Transverse colon (tissue), 4 donors: ENCODE measurements around the gene ITPKB.

Experiments used
- EP300 ChIP-seq: sonication (generic); formaldehyde crosslinking; IDR thresholded peaks from one replicate; pipeline ENCODE4 v1.6.1; 2017; ENCODE audit warnings: antibody characterized with exemption, low read depth
- POLR2A ChIP-seq: fragments of 450-650 bp; IDR thresholded peaks from one replicate; pipeline ENCODE4 v1.6.1; 2016; ENCODE audit warnings: antibody characterized with exemption, mild to moderate bottlenecking, moderate library complexity
- POLR2AphosphoS5 ChIP-seq, 3 donors: sonication (generic); formaldehyde crosslinking; IDR thresholded peaks; one replicate each; pipeline ENCODE4 v1.6.1; 2016; ENCODE audit warnings: antibody characterized with exemption in 3 of 3
- TF ChIP-seq, protein P1 (sequence below), 5 experiments: fragments of 200-600 bp in 3 of 5; fragments of 450-650 bp in 2 of 5; sonication (generic) in 3 of 5; IDR thresholded peaks; 1 replicate in 2 of 5; 2 replicates in 3 of 5; pipeline ENCODE4 v1.5.1; 2016 to 2017; ENCODE audit warnings: antibody characterized with exemption in 5 of 5, inconsistent platforms in 3 of 5, mild to moderate bottlenecking in 2 of 5, moderate library complexity in 1 of 5

DNA sequence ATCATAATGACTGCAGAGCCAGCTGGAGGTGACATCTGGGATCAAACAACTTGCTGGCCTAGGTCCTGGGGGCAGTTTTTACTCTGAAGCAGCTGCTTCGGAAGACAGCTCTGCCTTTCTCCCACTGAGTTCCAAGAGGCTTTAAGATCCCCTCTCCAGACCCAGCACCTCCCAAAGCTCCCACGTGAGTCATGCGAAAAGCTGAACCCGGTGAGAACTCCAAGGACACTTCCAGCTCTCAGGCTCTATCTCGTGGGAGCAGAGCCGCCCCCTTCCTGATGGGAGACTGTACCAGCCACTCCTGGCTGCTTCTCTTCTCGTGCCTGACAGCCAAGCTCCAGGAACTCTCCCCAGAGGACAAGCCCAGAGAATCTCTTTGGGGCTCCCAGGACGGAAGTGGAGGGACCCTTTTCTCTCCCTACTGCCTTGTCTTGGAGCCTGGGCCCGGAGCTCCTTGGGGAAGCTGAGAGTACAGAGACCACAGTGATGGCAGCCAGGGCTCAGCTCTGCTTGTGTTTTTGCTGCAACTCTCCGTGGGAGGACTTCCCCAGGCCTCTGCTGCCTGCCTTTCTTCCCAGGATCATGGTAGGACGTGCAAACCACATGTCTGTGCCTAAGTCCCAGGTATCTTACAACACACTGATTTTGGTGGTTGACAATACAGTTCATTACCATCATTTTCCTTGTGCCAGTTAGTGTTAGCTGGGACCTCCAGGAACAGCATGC is 149.9 kb downstream of the ITPKB start:
- TF ChIP-seq, protein P1, sequence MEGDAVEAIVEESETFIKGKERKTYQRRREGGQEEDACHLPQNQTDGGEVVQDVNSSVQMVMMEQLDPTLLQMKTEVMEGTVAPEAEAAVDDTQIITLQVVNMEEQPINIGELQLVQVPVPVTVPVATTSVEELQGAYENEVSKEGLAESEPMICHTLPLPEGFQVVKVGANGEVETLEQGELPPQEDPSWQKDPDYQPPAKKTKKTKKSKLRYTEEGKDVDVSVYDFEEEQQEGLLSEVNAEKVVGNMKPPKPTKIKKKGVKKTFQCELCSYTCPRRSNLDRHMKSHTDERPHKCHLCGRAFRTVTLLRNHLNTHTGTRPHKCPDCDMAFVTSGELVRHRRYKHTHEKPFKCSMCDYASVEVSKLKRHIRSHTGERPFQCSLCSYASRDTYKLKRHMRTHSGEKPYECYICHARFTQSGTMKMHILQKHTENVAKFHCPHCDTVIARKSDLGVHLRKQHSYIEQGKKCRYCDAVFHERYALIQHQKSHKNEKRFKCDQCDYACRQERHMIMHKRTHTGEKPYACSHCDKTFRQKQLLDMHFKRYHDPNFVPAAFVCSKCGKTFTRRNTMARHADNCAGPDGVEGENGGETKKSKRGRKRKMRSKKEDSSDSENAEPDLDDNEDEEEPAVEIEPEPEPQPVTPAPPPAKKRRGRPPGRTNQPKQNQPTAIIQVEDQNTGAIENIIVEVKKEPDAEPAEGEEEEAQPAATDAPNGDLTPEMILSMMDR (IDR thresholded peaks at IDR 0.05): no peak
- no peak for TF ChIP-seq POLR2A
- no peak for TF ChIP-seq POLR2AphosphoS5 (IDR thresholded peaks at IDR 0.05)
- TF ChIP-seq EP300: no peak
